ENCODE measurements around the gene VASH1.
A peak's percentile ranks its signal among the peaks of the same experiment; 100 is the strongest.

The VASH1 gene

GRCh38 chr14:76761960-76762410, 717 bp downstream of the VASH1 start:
- TF ChIP-seq ZBTB7A (IDR thresholded peaks at IDR 0.05; ENCODE audit: low read depth) (peak; percentile 77), CREB1 (IDR thresholded peaks at IDR 0.05; ENCODE audit: low read depth) (no peak)

- TF ChIP-seq, protein P1, sequence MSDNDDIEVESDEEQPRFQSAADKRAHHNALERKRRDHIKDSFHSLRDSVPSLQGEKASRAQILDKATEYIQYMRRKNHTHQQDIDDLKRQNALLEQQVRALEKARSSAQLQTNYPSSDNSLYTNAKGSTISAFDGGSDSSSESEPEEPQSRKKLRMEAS (IDR thresholded peaks at IDR 0.05), result peak; percentile 52; the same call in 1 of the 2 replicates
- TF ChIP-seq NFIC (IDR thresholded peaks at IDR 0.05), result no peak
- no peak for TF ChIP-seq YY1 (IDR thresholded peaks at IDR 0.05; ENCODE audit: low read depth)
- no peak for TF ChIP-seq TAF1 (IDR thresholded peaks at IDR 0.05; ENCODE audit: low read depth)
- TF ChIP-seq RAD21 (IDR thresholded peaks at IDR 0.05; ENCODE audit: low read depth), result no peak
Measured at GRCh38 chr14:76762411-76763095, 1.3 kb downstream of the VASH1 start.

GRCh38 chr14:76763096-76764041, 2.1 kb downstream of the VASH1 start:
- no peak for TF ChIP-seq RAD21 (IDR thresholded peaks at IDR 0.05; ENCODE audit: low read depth)
- TF ChIP-seq TCF12 (IDR thresholded peaks at IDR 0.05; ENCODE audit: low read depth), result no peak
- TF ChIP-seq NFIC (IDR thresholded peaks at IDR 0.05), result no peak
- TF ChIP-seq EP300 (IDR thresholded peaks at IDR 0.05; ENCODE audit: borderline replicate concordance), result no peak

DNA sequence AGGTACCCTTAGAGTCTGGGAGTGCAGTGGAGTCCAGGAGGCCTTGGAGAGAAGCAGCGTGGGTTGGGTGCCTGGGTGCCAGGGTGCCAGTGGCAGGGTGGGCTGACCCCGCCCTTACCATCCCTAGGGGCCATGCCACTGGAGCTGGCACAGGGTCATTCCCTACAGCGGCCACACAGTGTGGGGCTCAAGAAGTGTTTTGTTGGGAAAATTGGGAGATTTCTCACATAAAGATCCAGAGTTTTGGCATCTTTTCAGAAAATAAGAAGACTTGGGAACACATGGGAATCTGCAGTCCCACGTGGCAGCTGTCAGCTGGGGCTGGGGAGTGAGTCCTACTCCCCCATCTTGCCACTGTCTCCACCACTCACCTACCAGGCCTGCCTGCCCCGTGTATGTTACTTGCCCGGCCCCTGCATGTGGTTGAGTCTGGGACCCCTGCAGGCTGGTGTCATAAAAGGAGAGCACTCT, 4.2 kb downstream of the VASH1 start:
- TF ChIP-seq FOXM1 (IDR thresholded peaks at IDR 0.05; ENCODE audit: borderline replicate concordance, low read depth) (no peak), TCF12 (IDR thresholded peaks at IDR 0.05; ENCODE audit: low read depth) (no peak), CEBPB (IDR thresholded peaks at IDR 0.05) (no peak), REST (IDR thresholded peaks at IDR 0.05; ENCODE audit: low read depth) (no peak), RAD21 (IDR thresholded peaks at IDR 0.05; ENCODE audit: low read depth) (no peak), EP300 (IDR thresholded peaks at IDR 0.05; ENCODE audit: borderline replicate concordance) (no peak), EGR1 (IDR thresholded peaks at IDR 0.05) (no peak), TAF1 (IDR thresholded peaks at IDR 0.05; ENCODE audit: low read depth) (no peak), NFIC (IDR thresholded peaks at IDR 0.05) (no peak), TEAD4 (IDR thresholded peaks at IDR 0.05) (no peak), CREB1 (IDR thresholded peaks at IDR 0.05; ENCODE audit: low read depth) (no peak), YY1 (IDR thresholded peaks at IDR 0.05; ENCODE audit: low read depth) (no peak), ZBTB7A (IDR thresholded peaks at IDR 0.05; ENCODE audit: low read depth) (no peak)
- TF ChIP-seq, protein P1 (IDR thresholded peaks at IDR 0.05), result no peak
- TF ChIP-seq, protein P2, sequence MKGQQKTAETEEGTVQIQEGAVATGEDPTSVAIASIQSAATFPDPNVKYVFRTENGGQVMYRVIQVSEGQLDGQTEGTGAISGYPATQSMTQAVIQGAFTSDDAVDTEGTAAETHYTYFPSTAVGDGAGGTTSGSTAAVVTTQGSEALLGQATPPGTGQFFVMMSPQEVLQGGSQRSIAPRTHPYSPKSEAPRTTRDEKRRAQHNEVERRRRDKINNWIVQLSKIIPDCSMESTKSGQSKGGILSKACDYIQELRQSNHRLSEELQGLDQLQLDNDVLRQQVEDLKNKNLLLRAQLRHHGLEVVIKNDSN (IDR thresholded peaks at IDR 0.05), result no peak

DNA sequence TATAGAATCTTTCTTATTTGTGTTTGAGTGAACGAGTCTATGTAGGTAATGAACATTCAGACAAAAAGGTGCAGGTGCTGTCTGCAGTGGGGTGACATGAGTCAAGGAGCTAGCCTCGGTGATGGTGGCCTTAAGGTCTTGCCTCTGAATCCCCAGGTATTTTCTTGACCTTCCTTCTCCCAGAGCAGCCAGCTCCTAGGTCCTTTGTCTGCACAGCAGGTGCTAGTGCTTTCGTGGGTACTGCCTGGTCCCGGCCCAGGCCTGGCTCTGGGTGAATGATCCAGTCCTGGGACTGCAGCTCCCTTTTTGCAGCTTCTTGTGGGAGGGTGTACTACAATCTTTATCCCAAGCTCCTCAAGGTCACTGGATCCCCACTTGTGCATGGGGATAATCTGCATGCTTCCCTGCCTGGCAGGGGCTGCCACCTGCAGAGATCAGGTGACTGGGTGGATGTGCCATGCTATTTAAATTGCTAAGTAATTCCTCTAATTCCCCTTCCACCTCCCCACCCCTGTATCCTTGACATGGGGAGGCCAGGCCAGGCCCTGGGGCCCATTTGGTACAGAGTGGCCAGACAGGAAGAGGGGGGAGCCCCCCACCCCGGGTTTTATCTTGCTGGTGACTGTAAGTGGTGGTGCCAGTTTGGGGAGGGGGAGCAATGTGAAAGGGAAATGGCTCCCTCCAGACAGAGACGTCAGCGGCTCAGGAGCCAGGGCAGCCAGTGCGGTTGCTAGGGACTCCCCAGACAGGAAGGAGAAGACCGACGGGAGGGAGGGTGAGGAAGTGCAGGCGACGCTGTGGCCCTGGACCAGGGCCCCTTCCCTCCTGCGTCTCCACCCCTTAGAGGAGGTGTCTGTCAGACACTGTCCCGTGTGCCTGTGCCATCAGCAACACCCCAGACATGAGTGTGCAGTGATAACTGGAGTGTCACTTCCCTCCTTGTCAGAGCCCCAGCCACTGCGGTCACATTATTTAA, 6.7 kb downstream of the VASH1 start:
- TF ChIP-seq TCF12 (IDR thresholded peaks at IDR 0.05; ENCODE audit: low read depth), result no peak
- no peak for TF ChIP-seq CREB1 (IDR thresholded peaks at IDR 0.05; ENCODE audit: low read depth)
- TF ChIP-seq EGR1 (IDR thresholded peaks at IDR 0.05), result no peak
- no peak for TF ChIP-seq EP300 (IDR thresholded peaks at IDR 0.05; ENCODE audit: borderline replicate concordance)
- TF ChIP-seq RAD21 (IDR thresholded peaks at IDR 0.05; ENCODE audit: low read depth), result no peak
- no peak for TF ChIP-seq YY1 (IDR thresholded peaks at IDR 0.05; ENCODE audit: low read depth)
- TF ChIP-seq REST (IDR thresholded peaks at IDR 0.05; ENCODE audit: low read depth), result no peak
- no peak for TF ChIP-seq FOXM1 (IDR thresholded peaks at IDR 0.05; ENCODE audit: borderline replicate concordance, low read depth)
- TF ChIP-seq TEAD4 (IDR thresholded peaks at IDR 0.05), result no peak
- TF ChIP-seq, protein P2 (IDR thresholded peaks at IDR 0.05), result no peak
- TF ChIP-seq ZBTB7A (IDR thresholded peaks at IDR 0.05; ENCODE audit: low read depth), result no peak
- no peak for TF ChIP-seq CEBPB (IDR thresholded peaks at IDR 0.05)
- TF ChIP-seq, protein P1 (IDR thresholded peaks at IDR 0.05), result no peak
- no peak for TF ChIP-seq NFIC (IDR thresholded peaks at IDR 0.05)
